Fibroblast of mammary gland (primary cell): ENCODE results near the gene RND1.
"Not testable (repeated sequence)": the region's sequence is repeated elsewhere in the genome, so short reads cannot be mapped to it uniquely, and the experiment has no call there.

Source experiments
- DNase-seq: peaks from one replicate; pipeline ENCODE4 v3.0.0-alpha.2; 2010; ENCODE audit warnings: low read depth
- H3K4me3 ChIP-seq: 2 replicates; pipeline ENCODE4 v1.5.1; 2011; ENCODE audit warnings: low read depth, mild to moderate bottlenecking, low read length, moderate library complexity; ENCODE audit not compliant: control insufficient read depth
- CTCF ChIP-seq: conservative IDR thresholded peaks from 2 replicates; pipeline ENCODE4 v1.5.1; 2011; ENCODE audit warnings: low read depth, low read length, inconsistent platforms; ENCODE audit not compliant: control insufficient read depth, insufficient read depth

RND1 gene

GRCh38 chr12:48882315-48882687 lies 16.6 kb upstream of the RND1 start:
- no peak for DNase-seq
- no peak overlapping the region for H3K4me3 ChIP-seq
- TF ChIP-seq CTCF = no peak

GRCh38 chr12:48881686-48882314 lies 16.1 kb upstream of the RND1 start:
- TF ChIP-seq CTCF = no peak
- no peak for DNase-seq
- no peak overlapping the region for H3K4me3 ChIP-seq

GRCh38 chr12:48880647-48881046 lies 15.0 kb upstream of the RND1 start:
- TF ChIP-seq CTCF = no peak

GRCh38 chr12:48878548-48878947 lies 12.9 kb upstream of the RND1 start:
- no peak overlapping the region for H3K4me3 ChIP-seq
- no peak for DNase-seq
- no peak for TF ChIP-seq CTCF

More at GRCh38 chr12:48880647-48881046, 15.0 kb upstream of the RND1 start:
- no peak for DNase-seq
- H3K4me3 ChIP-seq = no peak overlapping the region

- TF ChIP-seq CTCF = no peak
- no peak overlapping the region for H3K4me3 ChIP-seq
- DNase-seq = peak; percentile 22
These were observed 10.4 kb upstream of the RND1 start for GRCh38 chr12:48875944-48876515.

GRCh38 chr12:48873534-48873933 lies 7.9 kb upstream of the RND1 start:
- DNase-seq, H3K4me3 ChIP-seq: not testable (repeated sequence)

- H3K4me3 ChIP-seq = no peak overlapping the region
- no peak for DNase-seq
- TF ChIP-seq CTCF = no peak
These were observed 7.4 kb upstream of the RND1 start for GRCh38 chr12:48873096-48873495.
